Pancreas (tissue), 10 donors: ENCODE results near the gene GATA1. TPM values are rescaled to one million over a fixed set of nuclear protein-coding genes. Genes with fewer than 3 reads are reported as not detected.

Experiments used
- ATAC-seq, 4 donors: fragments of 200-7000 bp; cut with Tn5 transposase; one replicate each; pipeline versions ENCODE4 v1.8.0 to v1.9.1; 2020; ENCODE audit warnings: mild to moderate bottlenecking in 4 of 4, moderate library complexity in 4 of 4
- DNase-seq, 6 donors: peaks; one replicate each; pipeline ENCODE4 v3.0.0-alpha.2; 2020
- FAIRE-seq: peaks from 2 replicates; lab custom pipeline; 2012; peaks lifted over from hg19 to GRCh38; lab: Jason Lieb, UNC
- H3K27ac ChIP-seq, 4 donors: fragments of 200-600 bp; sonication (generic); 1 replicate in 3 of 4; 2 replicates in 1 of 4; pipeline versions ENCODE4 v1.5.0 to v1.8.0; 2020
- H3K27me3 ChIP-seq, 4 donors: fragments of 200-600 bp; one replicate each; pipeline ENCODE4 v1.8.0; 2021
- H3K36me3 ChIP-seq, 3 donors: fragments of 200-600 bp; sonication (generic) in 1 of 3; one replicate each; pipeline versions ENCODE4 v1.5.0 to v1.8.0; 2020 to 2021
- H3K4me1 ChIP-seq, 3 donors: fragments of 200-600 bp; one replicate each; pipeline ENCODE4 v1.8.0; 2021
- H3K4me3 ChIP-seq, 4 donors: fragments of 200-600 bp; sonication (generic) in 2 of 4; one replicate each; pipeline versions ENCODE4 v1.5.0 to v1.8.0; 2020 to 2021
- H3K9me3 ChIP-seq, 4 donors: fragments of 200-600 bp; one replicate each; pipeline ENCODE4 v1.8.0; 2021
- WGBS, 2 donors: extraction: QIAGEN DNeasy Blood & Tissue Kit; methylation state at CpG; one replicate each; pipeline ENCODE4 v1.1.7; 2013; 5-methylcytosine and 5-hydroxymethylcytosine counted together
- intact Hi-C, 3 donors: fragments of 100-400 bp; cut with DNase I; formaldehyde crosslinking; loops; one replicate each; pipeline versions ENCODE4 v1.11.1 to v1.14.2; 2022
- polyA plus RNA-seq, 2 donors: library from polyadenylated mRNA; stranded (reverse); fragments of 200-250 nt; gene quantifications; one replicate each; pipeline ENCODE4 v1.2.3, GENCODE V29; 2013
- total RNA-seq, 6 donors: library from RNA; stranded (reverse); fragmentation: NEBNext Ultra II Directional in 4 of 6; extraction: Animal tissue kit (Norgen Biotek cat#: 25700) in 4 of 6; gene quantifications; one replicate each; pipeline versions ENCODE4 v1.2.1 to v1.2.4, GENCODE V29; 2021 to 2023
- TF ChIP-seq, protein P1 (sequence below), 4 donors: fragments of 200-600 bp; sonication (generic) in 3 of 4; IDR thresholded peaks; one replicate each; pipeline versions ENCODE4 v1.5.0 to v1.8.0; 2021; ENCODE audit warnings: antibody characterized with exemption in 4 of 4
- donor health status: healthy with polysubstance abuse.
- donor health status: DM: no; HTN: no; CAD: no; lungs with moderate emphysema.
- donor health status: DM: no; HTN: no; CAD: no.
- donor health status: control.
- donor health status: control.
- donor health status: Bipolar disorder and iron deficiency.
- donor health status: DM: yes; HTN: yes; CAD: no.
- donor health status: DM: no; HTN: no; CAD: no.
- donor health status: DM: no; HTN: no; CAD: no.
- donor health status: DM: yes; HTN: yes; CAD: no.

Gene GATA1
- total and polyA plus RNA-seq, 8 donors, result 0.12 to 0.19 TPM; not detected in 6

DNA sequence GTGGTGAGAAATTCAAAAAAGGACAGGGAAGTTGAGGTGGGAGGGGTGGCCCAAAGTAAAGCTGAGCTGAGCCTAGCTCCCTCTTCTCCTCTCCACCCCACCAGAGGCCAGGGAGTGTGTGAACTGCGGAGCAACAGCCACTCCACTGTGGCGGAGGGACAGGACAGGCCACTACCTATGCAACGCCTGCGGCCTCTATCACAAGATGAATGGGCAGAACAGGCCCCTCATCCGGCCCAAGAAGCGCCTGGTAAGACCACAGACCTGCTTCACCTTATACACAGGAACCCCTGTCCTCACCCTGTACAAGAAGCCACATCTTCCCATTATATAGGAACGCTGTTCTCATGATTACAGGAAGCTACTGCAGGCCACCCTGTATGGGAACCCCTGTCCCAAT lies 5.8 kb downstream of the GATA1 start:
- ATAC-seq (no peak), DNase-seq (no peak), FAIRE-seq (no peak)
- intact Hi-C loops, result no loop called here
- H3K36me3 ChIP-seq, result no peaks in the 10 kb centered on the region
- H3K27me3 ChIP-seq, result peaks cover 0 to 7% (median 0%) of the 10 kb centered on the region in 4 donors
- H3K4me1 ChIP-seq, result no peaks in the 10 kb centered on the region
- TF ChIP-seq, protein P1, sequence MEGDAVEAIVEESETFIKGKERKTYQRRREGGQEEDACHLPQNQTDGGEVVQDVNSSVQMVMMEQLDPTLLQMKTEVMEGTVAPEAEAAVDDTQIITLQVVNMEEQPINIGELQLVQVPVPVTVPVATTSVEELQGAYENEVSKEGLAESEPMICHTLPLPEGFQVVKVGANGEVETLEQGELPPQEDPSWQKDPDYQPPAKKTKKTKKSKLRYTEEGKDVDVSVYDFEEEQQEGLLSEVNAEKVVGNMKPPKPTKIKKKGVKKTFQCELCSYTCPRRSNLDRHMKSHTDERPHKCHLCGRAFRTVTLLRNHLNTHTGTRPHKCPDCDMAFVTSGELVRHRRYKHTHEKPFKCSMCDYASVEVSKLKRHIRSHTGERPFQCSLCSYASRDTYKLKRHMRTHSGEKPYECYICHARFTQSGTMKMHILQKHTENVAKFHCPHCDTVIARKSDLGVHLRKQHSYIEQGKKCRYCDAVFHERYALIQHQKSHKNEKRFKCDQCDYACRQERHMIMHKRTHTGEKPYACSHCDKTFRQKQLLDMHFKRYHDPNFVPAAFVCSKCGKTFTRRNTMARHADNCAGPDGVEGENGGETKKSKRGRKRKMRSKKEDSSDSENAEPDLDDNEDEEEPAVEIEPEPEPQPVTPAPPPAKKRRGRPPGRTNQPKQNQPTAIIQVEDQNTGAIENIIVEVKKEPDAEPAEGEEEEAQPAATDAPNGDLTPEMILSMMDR (IDR thresholded peaks at IDR 0.05), result no peak
- no peak overlapping the region for H3K4me3 ChIP-seq
- no peak overlapping the region for H3K27ac ChIP-seq
- 72 to 79% methylated on average over 7 of the region's 7 CpGs for WGBS, 2 donors
- no peaks in the 10 kb centered on the region for H3K9me3 ChIP-seq

DNA sequence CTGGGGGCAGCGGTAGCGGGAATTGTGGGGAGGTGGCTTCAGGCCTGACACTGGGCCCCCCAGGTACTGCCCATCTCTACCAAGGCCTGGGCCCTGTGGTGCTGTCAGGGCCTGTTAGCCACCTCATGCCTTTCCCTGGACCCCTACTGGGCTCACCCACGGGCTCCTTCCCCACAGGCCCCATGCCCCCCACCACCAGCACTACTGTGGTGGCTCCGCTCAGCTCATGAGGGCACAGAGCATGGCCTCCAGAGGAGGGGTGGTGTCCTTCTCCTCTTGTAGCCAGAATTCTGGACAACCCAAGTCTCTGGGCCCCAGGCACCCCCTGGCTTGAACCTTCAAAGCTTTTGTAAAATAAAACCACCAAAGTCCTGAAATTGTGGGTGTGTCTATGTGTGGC lies 7.5 kb downstream of the GATA1 start:
- Histone ChIP-seq H3K4me1 (no peaks in the 10 kb centered on the region), H3K27ac (no peak overlapping the region), H3K27me3 (peaks cover 0 to 7% (median 0%) of the 10 kb centered on the region in 4 donors), H3K4me3 (no peak overlapping the region), H3K36me3 (no peaks in the 10 kb centered on the region), H3K9me3 (no peaks in the 10 kb centered on the region)
- ATAC-seq (no peak), FAIRE-seq (no peak), DNase-seq (peak in 1 of 6 donors; percentile 22)
- WGBS, 2 donors, result 63 to 79% methylated on average over 4 of the region's 4 CpGs
- TF ChIP-seq, protein P1 (IDR thresholded peaks at IDR 0.05), result no peak
- intact Hi-C loops, result no loop called here

DNA sequence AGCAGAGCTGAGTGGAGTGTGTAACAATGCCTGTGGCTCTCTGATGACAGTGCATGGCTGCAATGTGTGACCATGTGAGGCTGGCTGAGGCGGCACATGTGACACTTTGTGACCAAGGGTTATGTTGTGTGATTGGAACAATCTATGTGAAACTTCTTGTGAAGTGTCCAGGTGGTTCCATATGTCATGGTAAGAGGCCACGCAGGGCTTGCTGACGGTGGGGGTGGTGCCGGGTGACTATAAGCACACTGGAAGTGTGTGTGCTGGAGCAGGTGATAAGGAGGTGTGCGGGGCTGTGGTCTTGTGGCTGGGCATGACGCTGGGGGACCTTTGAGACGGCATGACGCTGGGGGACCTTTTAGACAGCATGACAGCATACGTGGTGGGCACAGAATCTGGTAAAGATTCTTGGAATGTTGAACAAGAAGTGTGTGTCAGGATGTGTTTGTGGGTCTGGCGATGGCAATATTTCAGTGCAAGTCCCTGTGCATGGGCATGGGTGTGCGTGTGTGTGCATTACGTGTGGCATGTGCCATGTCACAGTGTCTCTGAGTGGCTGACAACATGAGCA lies 8.0 kb downstream of the GATA1 start:
- no peaks in the 10 kb centered on the region for H3K4me1 ChIP-seq
- FAIRE-seq (no peak), ATAC-seq (no peak), DNase-seq (peak in 1 of 6 donors; percentile 22)
- TF ChIP-seq, protein P1 (IDR thresholded peaks at IDR 0.05), result no peak
- no peaks in the 10 kb centered on the region for H3K9me3 ChIP-seq
- H3K27me3 ChIP-seq, result peaks cover 0 to 6% (median 0%) of the 10 kb centered on the region in 4 donors
- H3K4me3 ChIP-seq, result no peak overlapping the region
- no peak overlapping the region for H3K27ac ChIP-seq
- 63 to 70% methylated on average over 12 of the region's 12 CpGs for WGBS, 2 donors
- intact Hi-C loops, result no loop called here
- H3K36me3 ChIP-seq, result no peaks in the 10 kb centered on the region

DNA sequence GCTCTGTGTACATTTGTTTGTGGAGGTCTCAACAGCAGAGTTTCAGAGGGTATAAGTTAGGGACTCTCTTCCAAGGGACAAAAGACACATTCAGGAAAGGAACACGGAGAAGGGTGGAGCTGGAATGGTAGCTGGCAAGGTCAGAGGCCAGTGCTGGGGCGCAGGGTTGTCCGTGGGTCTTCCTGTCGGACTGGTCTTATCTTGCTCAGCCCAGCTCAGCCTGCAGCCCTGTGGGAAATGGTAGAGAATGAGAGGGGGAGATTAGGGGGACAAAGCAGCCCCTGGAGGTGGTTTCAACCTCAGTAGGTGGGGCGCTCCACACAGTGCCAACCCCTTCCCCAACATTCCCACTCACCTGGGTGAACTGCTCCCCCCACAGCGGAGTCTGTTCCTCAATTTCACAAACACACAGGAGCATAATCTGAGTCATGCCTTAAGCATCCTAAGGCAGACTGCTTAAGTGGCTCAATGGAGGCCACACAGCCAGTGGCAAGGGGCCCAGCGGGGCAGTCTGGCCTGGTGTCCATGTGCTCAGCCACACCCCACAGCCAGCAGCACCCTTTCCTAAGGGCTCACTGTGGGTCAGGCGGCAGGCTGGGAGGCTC lies 8.6 kb downstream of the GATA1 start:
- DNase-seq (peak in 1 of 6 donors; percentile 34), FAIRE-seq (no peak), ATAC-seq (no peak)
- no peaks in the 10 kb centered on the region for H3K9me3 ChIP-seq
- H3K4me1 ChIP-seq, result no peaks in the 10 kb centered on the region
- intact Hi-C loops, result no loop called here
- TF ChIP-seq, protein P1 (IDR thresholded peaks at IDR 0.05), result no peak
- WGBS, 2 donors, result 58 to 73% methylated on average over 8 of the region's 8 CpGs
- no peak overlapping the region for H3K4me3 ChIP-seq
- H3K36me3 ChIP-seq, result no peaks in the 10 kb centered on the region
- peaks cover 0 to under 1% (median 0%) of the 10 kb centered on the region in 4 donors for H3K27me3 ChIP-seq
- H3K27ac ChIP-seq, result no peak overlapping the region

DNA sequence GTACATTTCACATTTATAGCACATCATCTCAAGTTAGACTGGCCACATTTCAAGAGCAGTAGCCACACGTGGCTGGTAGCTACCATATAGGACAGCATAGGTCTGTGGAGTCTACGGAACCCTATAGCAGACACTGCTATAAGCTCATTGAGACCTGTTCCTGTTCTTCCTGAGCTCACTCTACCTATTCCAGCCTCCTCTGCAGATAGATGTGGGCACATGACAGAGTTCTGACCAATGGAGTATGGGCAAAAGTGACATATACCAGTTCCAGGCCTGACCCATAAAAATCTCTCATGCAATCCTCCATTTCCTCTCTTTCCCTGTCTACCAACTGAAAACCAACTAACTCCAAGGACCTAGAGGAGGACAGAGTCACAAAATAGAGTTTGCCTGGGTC lies 11.9 kb downstream of the GATA1 start:
- ATAC-seq, result no peak
- intact Hi-C loops, result no loop called here
- no peak for FAIRE-seq

More for the DNA sequence above, 11.9 kb downstream of the GATA1 start:
- Histone ChIP-seq H3K4me1 (no peaks in the 10 kb centered on the region), H3K9me3 (no peaks in the 10 kb centered on the region), H3K4me3 (no peak overlapping the region), H3K27ac (no peak overlapping the region), H3K36me3 (no peaks in the 10 kb centered on the region), H3K27me3 (no peaks in the 10 kb centered on the region)
- 60 to 65% methylated on average over 2 of the region's 2 CpGs for WGBS, 2 donors
- no peak for DNase-seq
- TF ChIP-seq, protein P1 (IDR thresholded peaks at IDR 0.05), result no peak
